Fibroblast of lung (primary cell): Measurements from ENCODE around the gene GFER. TPM values are rescaled to one million over a fixed set of nuclear protein-coding genes. Genes with fewer than 3 reads are reported as not detected.
A peak's percentile ranks its signal among the peaks of the same experiment; 100 is the strongest.
"Not testable (repeated sequence)": the region's sequence is repeated elsewhere in the genome, so short reads cannot be mapped to it uniquely, and the experiment has no call there.

Experiments used
- DNase-seq, 2 donors: peaks; one replicate each; pipeline versions ENCODE4 v3.0.0 to v3.0.0-alpha.2; 2010; ENCODE audit warnings: low read depth in 2 of 2
- H2AFZ ChIP-seq: 2 replicates; pipeline ENCODE4 v1.5.1; 2012; ENCODE audit warnings: low read length, control low read depth, inconsistent platforms
- H3K27ac ChIP-seq: 2 replicates; pipeline ENCODE4 v1.5.1; 2011; ENCODE audit warnings: low read length, control low read depth; ENCODE audit not compliant: insufficient read depth
- H3K27me3 ChIP-seq: 2 replicates; pipeline ENCODE4 v1.5.1; 2011; ENCODE audit warnings: mild to moderate bottlenecking, low read length; ENCODE audit not compliant: control insufficient read depth, insufficient read depth
- H3K36me3 ChIP-seq: 2 replicates; pipeline ENCODE4 v1.5.1; 2011; ENCODE audit warnings: low read length; ENCODE audit not compliant: control insufficient read depth, insufficient read depth
- H3K4me1 ChIP-seq: 2 replicates; pipeline ENCODE4 v1.5.1; 2011; ENCODE audit warnings: low read length; ENCODE audit not compliant: control insufficient read depth, insufficient read depth; ENCODE audit errors: extremely low read depth
- H3K4me2 ChIP-seq: 2 replicates; pipeline ENCODE4 v1.5.1; 2011; ENCODE audit warnings: low read length, control low read depth; ENCODE audit not compliant: insufficient read depth; ENCODE audit errors: extremely low read depth
- H3K4me3 ChIP-seq, 4 experiments: fragments of 200-600 bp in 1 of 4; sonication (generic) in 1 of 4; replicated peaks in 1 of 4; 2 replicates each; pipeline ENCODE4 v1.5.1; 2011 to 2016; ENCODE audit warnings: low read length in 4 of 4, low read depth in 3 of 4, mild to moderate bottlenecking in 3 of 4, control low read depth in 2 of 4, inconsistent platforms in 1 of 4, mixed read lengths in 1 of 4; ENCODE audit not compliant: insufficient read depth in 1 of 4; ENCODE audit errors: control extremely low read depth in 1 of 4
- H3K79me2 ChIP-seq: 2 replicates; pipeline ENCODE4 v1.5.1; 2012; ENCODE audit warnings: mild to moderate bottlenecking, low read length, inconsistent platforms; ENCODE audit not compliant: control insufficient read depth, insufficient read depth
- H3K9ac ChIP-seq: 2 replicates; pipeline ENCODE4 v1.5.1; 2011; ENCODE audit warnings: mild to moderate bottlenecking, low read length, control low read depth; ENCODE audit not compliant: insufficient read depth
- H3K9me3 ChIP-seq: 2 replicates; pipeline ENCODE4 v1.5.1; 2012; ENCODE audit warnings: low read depth, low read length; ENCODE audit not compliant: control insufficient read depth, insufficient read depth
- H4K20me1 ChIP-seq: 2 replicates; pipeline ENCODE4 v1.5.1; 2011; ENCODE audit warnings: low read length; ENCODE audit not compliant: control insufficient read depth, insufficient read depth; ENCODE audit errors: extremely low read depth
- CTCF ChIP-seq, 2 donors: IDR thresholded peaks in 1 of 2; conservative IDR thresholded peaks in 1 of 2; 1 replicate in 1 of 2; 2 replicates in 1 of 2; pipeline ENCODE4 v1.5.1; 2011 to 2012; ENCODE audit warnings: low read length in 2 of 2, control low read depth in 1 of 2, inconsistent platforms in 1 of 2, low read depth in 1 of 2, mild to moderate bottlenecking in 1 of 2
- EZH2 ChIP-seq: IDR thresholded peaks from 2 replicates; pipeline ENCODE4 v1.5.1; 2012; ENCODE audit warnings: low read length, control low read depth, mild to moderate bottlenecking; ENCODE audit errors: missing control alignments
- polyA plus RNA-seq, 2 donors: library from polyadenylated mRNA; depleted of rRNA in 1 of 2; stranded (reverse) in 1 of 2; unstranded in 1 of 2; fragments of >200 nt; gene quantifications; 2 replicates each; pipeline ENCODE4 v1.2.1, GENCODE V29; 2011 to 2012; ENCODE audit warnings: missing spikeins in 1 of 2
- total RNA-seq: library from RNA; depleted of rRNA; stranded (reverse); fragments of >200 nt; gene quantifications from 2 replicates; pipeline ENCODE4 v1.2.1, GENCODE V29; 2014

GFER gene
- total and polyA plus RNA-seq, 2 donors (not counting 1 experiment from before 2014, with no cell fraction given), result 7.5 to 13.2 TPM

DNA sequence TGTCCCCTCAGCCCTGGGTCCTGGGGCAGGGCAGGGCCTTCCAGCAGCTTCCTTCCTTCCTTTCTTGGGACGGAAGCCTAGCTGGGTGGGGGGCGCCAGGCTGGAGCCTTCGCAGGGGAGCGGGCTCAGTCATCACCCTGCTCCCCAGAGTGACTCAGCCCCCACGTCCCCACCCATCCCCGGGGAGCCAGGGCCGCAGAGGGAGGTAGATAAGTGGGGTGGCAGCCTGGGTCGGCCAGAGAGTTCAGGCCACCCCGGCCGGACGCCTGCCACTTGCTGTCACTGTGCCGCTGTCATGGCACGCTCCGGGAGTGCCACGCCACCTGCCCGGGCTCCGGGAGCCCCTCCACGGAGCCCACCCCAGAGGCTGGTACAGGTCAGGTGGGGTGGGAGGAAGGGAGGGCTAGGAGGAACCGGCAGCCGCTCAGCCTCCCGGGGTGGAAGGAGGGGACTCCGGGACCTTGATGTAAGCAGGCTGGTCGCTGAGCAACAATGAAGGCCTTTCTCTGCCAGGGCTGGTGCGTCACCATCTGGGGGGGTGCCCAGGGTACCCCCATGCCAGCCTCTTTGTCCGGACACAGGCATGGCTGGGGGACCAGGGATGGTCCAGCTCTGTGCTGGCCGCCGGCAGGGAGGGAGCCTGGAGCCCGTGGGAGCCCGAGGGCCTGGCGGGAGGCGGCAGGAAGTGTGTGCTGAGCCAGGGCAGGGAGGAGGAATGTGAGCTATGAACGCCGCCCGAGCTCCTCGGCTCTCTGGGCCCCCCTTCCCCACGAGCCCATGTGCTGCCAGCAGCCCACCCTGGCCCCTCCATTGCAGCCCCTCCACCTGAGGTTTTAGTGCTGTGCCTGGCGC, 49.3 kb downstream of the GFER start:
- DNase-seq, result peak; percentile 55 to 75
- Histone ChIP-seq H3K9me3 (no peaks in the 10 kb centered on the region), H3K4me1 (peaks cover 37% of the 10 kb centered on the region), H2AFZ (no peak overlapping the region), H4K20me1 (no peaks in the 10 kb centered on the region), H3K4me2 (peak overlapping the region; percentile 93), H3K79me2 (peaks cover 19% of the 10 kb centered on the region), H3K36me3 (peaks cover 19% of the 10 kb centered on the region), H3K4me3 (peak overlapping the region; percentile 28 to 54 (median 38)), H3K9ac (peak overlapping the region; percentile 80), H3K27me3 (no peaks in the 10 kb centered on the region), H3K27ac (peak overlapping the region; percentile 94)
- TF ChIP-seq CTCF (conservative IDR thresholded peaks at IDR 0.05 in 1 of 2, IDR thresholded peaks at IDR 0.05 in 1 of 2; ENCODE audit: low read depth in 1 of 2, low read length in 2 of 2) (no peak), EZH2 (no peak)

GRCh38 chr16:2033909-2034695, 50.1 kb downstream of the GFER start:
- H4K20me1 ChIP-seq, H3K27me3 ChIP-seq, H2AFZ ChIP-seq, H3K9me3 ChIP-seq: not testable (repeated sequence)
- Histone ChIP-seq H3K4me3 (peak overlapping the region; percentile 28 to 54 (median 38)), H3K9ac (peak overlapping the region; percentile 80), H3K27ac (peak overlapping the region; percentile 94), H3K79me2 (peaks cover 19% of the 10 kb centered on the region), H3K4me1 (peaks cover 46% of the 10 kb centered on the region), H3K36me3 (peaks cover 23% of the 10 kb centered on the region), H3K4me2 (peak overlapping the region; percentile 93)
- DNase-seq, result peak in 1 of 2 donors; percentile 45

- TF ChIP-seq EZH2, result no peak
- TF ChIP-seq CTCF (conservative IDR thresholded peaks at IDR 0.05 in 1 of 2, IDR thresholded peaks at IDR 0.05 in 1 of 2; ENCODE audit: low read depth in 1 of 2, low read length in 2 of 2), result no peak
- Histone ChIP-seq H3K4me1 (peaks cover 53% of the 10 kb centered on the region), H4K20me1 (no peaks in the 10 kb centered on the region), H3K27ac (peak overlapping the region; percentile 72), H3K79me2 (peaks cover 19% of the 10 kb centered on the region), H2AFZ (no peak overlapping the region), H3K36me3 (peaks cover 23% of the 10 kb centered on the region), H3K27me3 (no peaks in the 10 kb centered on the region), H3K4me3 (peak overlapping the region in 2 of 4 experiments; percentile 17 to 40), H3K9me3 (no peaks in the 10 kb centered on the region), H3K9ac (peak overlapping the region; percentile 73), H3K4me2 (peak overlapping the region; percentile 76)
- DNase-seq, result no peak
These were observed 50.9 kb downstream of the GFER start for GRCh38 chr16:2034696-2035430.
